HK-2 (cell line): Measurements from ENCODE around the gene ARFGEF3.

ENCODE experiments used
- DNase-seq: peaks from one replicate; pipeline ENCODE4 v3.0.0-alpha.2; 2018; ENCODE audit not compliant: unreplicated experiment

ARFGEF3 gene

GRCh38 chr6:138240476-138241245 lies 78.9 kb downstream of the ARFGEF3 start:
- DNase-seq = no peak

- no peak for DNase-seq
These were observed 79.6 kb downstream of the ARFGEF3 start for GRCh38 chr6:138241381-138241780.

GRCh38 chr6:138241934-138242333 lies 80.2 kb downstream of the ARFGEF3 start:
- DNase-seq = no peak

GRCh38 chr6:138242987-138243592 lies 81.4 kb downstream of the ARFGEF3 start:
- DNase-seq = no peak

GRCh38 chr6:138245751-138246150 lies 84.0 kb downstream of the ARFGEF3 start:
- no peak for DNase-seq

- DNase-seq = no peak
These were observed 85.1 kb downstream of the ARFGEF3 start for GRCh38 chr6:138246650-138247440.

GRCh38 chr6:138248011-138248410 lies 86.3 kb downstream of the ARFGEF3 start:
- DNase-seq = no peak

GRCh38 chr6:138248878-138249277 lies 87.1 kb downstream of the ARFGEF3 start:
- no peak for DNase-seq

GRCh38 chr6:138250053-138250452 lies 88.3 kb downstream of the ARFGEF3 start:
- DNase-seq = no peak

GRCh38 chr6:138250513-138251247 lies 88.9 kb downstream of the ARFGEF3 start:
- DNase-seq = no peak

- no peak for DNase-seq
These were observed 92.0 kb downstream of the ARFGEF3 start for GRCh38 chr6:138253731-138254130.

- DNase-seq = no peak
These were observed 93.7 kb downstream of the ARFGEF3 start for GRCh38 chr6:138255443-138255842.

- DNase-seq = no peak
These were observed 95.9 kb downstream of the ARFGEF3 start for GRCh38 chr6:138257638-138258040.

- DNase-seq = no peak
These were observed 96.5 kb downstream of the ARFGEF3 start for GRCh38 chr6:138258197-138258596.

- no peak for DNase-seq
These were observed 97.3 kb downstream of the ARFGEF3 start for GRCh38 chr6:138258991-138259390.

GRCh38 chr6:138261116-138261780 lies 99.5 kb downstream of the ARFGEF3 start:
- DNase-seq = no peak

- DNase-seq = no peak
These were observed 102.2 kb downstream of the ARFGEF3 start for GRCh38 chr6:138263963-138264362.

- DNase-seq = no peak
These were observed 102.7 kb downstream of the ARFGEF3 start for GRCh38 chr6:138264372-138264880.

GRCh38 chr6:138266095-138266494 lies 104.4 kb downstream of the ARFGEF3 start:
- no peak for DNase-seq

GRCh38 chr6:138267971-138268895 lies 106.5 kb downstream of the ARFGEF3 start:
- DNase-seq = no peak
